H9 (cell line): ENCODE results near the gene PLD3. TPM values are rescaled to one million over a fixed set of nuclear protein-coding genes. Genes with fewer than 3 reads are reported as not detected.
A peak's percentile ranks its signal among the peaks of the same experiment; 100 is the strongest.

Experiments
- DNase-seq: peaks from one replicate; pipeline ENCODE4 v3.0.0-alpha.2; 2017
- H2AFZ ChIP-seq: one replicate; pipeline ENCODE4 v1.6.1; 2013; ENCODE audit warnings: mild to moderate bottlenecking, low read length, control low read depth, moderate library complexity
- H2AK5ac ChIP-seq: 2 replicates; pipeline ENCODE4 v1.6.1; 2013; ENCODE audit warnings: low read length, control low read depth, mixed read lengths; ENCODE audit not compliant: insufficient read length
- H2BK120ac ChIP-seq: one replicate; pipeline ENCODE4 v1.6.1; 2013; ENCODE audit warnings: low read depth, mild to moderate bottlenecking, low read length, control low read depth, inconsistent platforms; ENCODE audit not compliant: poor library complexity, severe bottlenecking
- H2BK12ac ChIP-seq: 2 replicates; pipeline ENCODE4 v1.6.1; 2013; ENCODE audit warnings: low read length, control low read depth, mixed read lengths, low read depth; ENCODE audit not compliant: insufficient read length
- H2BK15ac ChIP-seq: 2 replicates; pipeline ENCODE4 v1.6.1; 2013; ENCODE audit warnings: low read depth, low read length, control low read depth
- H2BK20ac ChIP-seq: one replicate; pipeline ENCODE4 v1.6.1; 2013; ENCODE audit warnings: low read depth, mild to moderate bottlenecking, low read length, control low read depth, inconsistent platforms; ENCODE audit not compliant: poor library complexity, severe bottlenecking
- H2BK5ac ChIP-seq: 2 replicates; pipeline ENCODE4 v1.6.1; 2013; ENCODE audit warnings: low read length, control low read depth, mixed read lengths; ENCODE audit not compliant: insufficient read length
- H3K14ac ChIP-seq: 2 replicates; pipeline ENCODE4 v1.6.1; 2013; ENCODE audit warnings: low read length, control low read depth; ENCODE audit not compliant: insufficient read depth
- H3K18ac ChIP-seq: 2 replicates; pipeline ENCODE4 v1.6.1; 2013; ENCODE audit warnings: low read depth, mild to moderate bottlenecking, mixed read lengths, low read length, control low read depth; ENCODE audit not compliant: insufficient read length
- H3K23ac ChIP-seq: 2 replicates; pipeline ENCODE4 v1.6.1; 2013; ENCODE audit warnings: low read length, control low read depth, mixed read lengths, low read depth; ENCODE audit not compliant: insufficient read length
- H3K23me2 ChIP-seq: 2 replicates; pipeline ENCODE4 v1.6.1; 2013; ENCODE audit warnings: low read depth, mild to moderate bottlenecking, mixed read lengths, low read length, control low read depth; ENCODE audit not compliant: insufficient read length, poor library complexity, severe bottlenecking
- H3K27ac ChIP-seq: 2 replicates; pipeline ENCODE4 v1.5.1; 2013; ENCODE audit warnings: low read length, control low read depth, mixed read lengths, low read depth; ENCODE audit not compliant: insufficient read length
- H3K27me3 ChIP-seq: 2 replicates; pipeline ENCODE4 v1.6.1; 2013; ENCODE audit warnings: low read length, control low read depth, inconsistent platforms; ENCODE audit not compliant: insufficient read depth
- H3K4ac ChIP-seq: 2 replicates; pipeline ENCODE4 v1.6.1; 2013; ENCODE audit warnings: low read depth, mild to moderate bottlenecking, control low read depth, inconsistent platforms, low read length, moderate library complexity
- H3K4me1 ChIP-seq: 2 replicates; pipeline ENCODE4 v1.6.1; 2013; ENCODE audit warnings: low read length, control low read depth, inconsistent platforms; ENCODE audit not compliant: insufficient read depth
- H3K4me2 ChIP-seq: 2 replicates; pipeline ENCODE4 v1.6.1; 2013; ENCODE audit warnings: low read length, control low read depth, mixed read lengths; ENCODE audit not compliant: insufficient read length, insufficient read depth
- H3K56ac ChIP-seq: 2 replicates; pipeline ENCODE4 v1.6.1; 2013; ENCODE audit warnings: low read depth, mild to moderate bottlenecking, mixed read lengths, low read length, control low read depth; ENCODE audit not compliant: insufficient read length
- H3K79me1 ChIP-seq: 2 replicates; pipeline ENCODE4 v1.6.1; 2013; ENCODE audit warnings: low read depth, mild to moderate bottlenecking, moderate library complexity, low read length, control low read depth, inconsistent platforms; ENCODE audit not compliant: insufficient read depth, poor library complexity, severe bottlenecking
- H3K79me2 ChIP-seq: 2 replicates; pipeline ENCODE4 v1.6.1; 2013; ENCODE audit warnings: low read length, control low read depth, inconsistent platforms; ENCODE audit not compliant: insufficient read depth
- H3K9ac ChIP-seq: 2 replicates; pipeline ENCODE4 v1.6.1; 2013; ENCODE audit warnings: low read length, control low read depth, mixed read lengths; ENCODE audit not compliant: insufficient read length; ENCODE audit errors: extremely low read depth
- H3K9me3 ChIP-seq: one replicate; pipeline ENCODE4 v1.6.1; 2013; ENCODE audit warnings: low read depth, low read length, inconsistent platforms; ENCODE audit not compliant: control insufficient read depth
- H3T11ph ChIP-seq: one replicate; pipeline ENCODE4 v1.6.1; 2013; ENCODE audit warnings: mild to moderate bottlenecking, low read length, control low read depth, inconsistent platforms
- H4K20me1 ChIP-seq: one replicate; pipeline ENCODE4 v1.6.1; 2013; ENCODE audit not compliant: control insufficient read depth, insufficient read length, insufficient read depth
- H4K5ac ChIP-seq: 2 replicates; pipeline ENCODE4 v1.6.1; 2013; ENCODE audit warnings: low read depth, mild to moderate bottlenecking, mixed read lengths, low read length, control low read depth; ENCODE audit not compliant: insufficient read length
- H4K8ac ChIP-seq: replicated peaks from 2 replicates; pipeline ENCODE4 v1.6.1; 2013; ENCODE audit warnings: low read length, control low read depth, mixed read lengths, low read depth; ENCODE audit not compliant: insufficient read length
- H4K91ac ChIP-seq: 2 replicates; pipeline ENCODE4 v1.6.1; 2013; ENCODE audit warnings: low read depth, mild to moderate bottlenecking, moderate library complexity, mixed read lengths, low read length, control low read depth; ENCODE audit not compliant: insufficient read length
- H3K27ac Mint-ChIP-seq, 3 experiments: 2 replicates in 2 of 3; 3 replicates in 1 of 3; pipeline ENCODE4 v1.8.0; 2020 to 2021; ENCODE audit warnings: mixed read lengths in 3 of 3, mild to moderate bottlenecking in 1 of 3, moderate library complexity in 1 of 3
- H3K27me3 Mint-ChIP-seq: 2 replicates; pipeline ENCODE4 v1.8.0; 2021; ENCODE audit warnings: low read depth, mild to moderate bottlenecking, moderate library complexity, mixed read lengths
- H3K36me3 Mint-ChIP-seq, 3 experiments: 2 replicates in 2 of 3; 3 replicates in 1 of 3; pipeline ENCODE4 v1.8.0; 2020 to 2021; ENCODE audit warnings: low read depth in 3 of 3, mixed read lengths in 3 of 3; ENCODE audit not compliant: insufficient read depth in 1 of 3
- H3K4me1 Mint-ChIP-seq, 2 experiments: 2 replicates each; pipeline ENCODE4 v1.8.0; 2020; ENCODE audit warnings: mixed read lengths in 2 of 2
- H3K4me3 Mint-ChIP-seq, 2 experiments: 2 replicates in 1 of 2; 3 replicates in 1 of 2; pipeline ENCODE4 v1.8.0; 2020 to 2021; ENCODE audit warnings: mild to moderate bottlenecking in 2 of 2, mixed read lengths in 2 of 2, moderate library complexity in 1 of 2
- H3K9me3 Mint-ChIP-seq, 2 experiments: 2 replicates in 1 of 2; 3 replicates in 1 of 2; pipeline ENCODE4 v1.8.0; 2020; ENCODE audit warnings: mild to moderate bottlenecking in 2 of 2, mixed read lengths in 2 of 2, moderate library complexity in 1 of 2
- WGBS: extraction: QIAGEN DNeasy Blood & Tissue Kit; methylation state at CpG from one replicate; pipeline ENCODE4 v1.1.7; 2013; ENCODE audit warnings: missing lambda C conversion rate, low lambda C conversion rate, mixed read lengths; ENCODE audit not compliant: insufficient read length; ENCODE audit errors: extremely low coverage; 5-methylcytosine and 5-hydroxymethylcytosine counted together
- total RNA-seq: library from RNA; stranded (reverse); gene quantifications from 2 replicates; pipeline ENCODE4 v1.2.1, GENCODE V29; 2021
- TF ChIP-seq, protein P1 (sequence below): fragments of 200-600 bp; sonication (generic); conservative IDR thresholded peaks from 3 replicates; pipeline ENCODE4 v1.8.0; 2021; ENCODE audit warnings: antibody characterized with exemption, mild to moderate bottlenecking

PLD3 gene
- total RNA-seq, 1 experiment from 2014 or later: 194 TPM

DNA sequence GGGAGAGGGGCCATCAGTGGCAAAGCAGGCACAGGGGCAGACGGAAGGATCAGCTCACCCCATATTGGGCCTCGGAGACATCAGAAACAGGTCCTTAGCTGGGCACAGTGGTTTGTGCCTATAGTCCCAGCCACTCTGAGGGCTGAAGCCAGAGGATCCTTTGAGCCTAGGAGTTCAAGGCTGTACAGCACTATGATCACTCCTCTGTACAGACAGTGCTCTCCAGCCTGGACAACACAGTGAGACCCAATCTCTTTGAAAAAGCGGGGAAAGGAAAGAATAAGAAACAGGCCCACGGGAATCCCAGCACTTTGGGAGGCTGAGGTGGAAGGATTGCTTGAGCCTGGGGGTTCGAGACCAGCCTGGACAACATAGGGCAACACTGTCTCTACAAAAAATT, 71.3 kb downstream of the PLD3 start:
- Histone ChIP-seq H2BK15ac (no peak overlapping the region), H3K9ac (no peak overlapping the region), H3K4me1 (no peaks in the 10 kb centered on the region; the same call in 1 of the 2 replicates), H4K20me1 (no peaks in the 10 kb centered on the region), H2BK120ac (no peak overlapping the region), H3K56ac (no peak overlapping the region), H3K4ac (no peak overlapping the region), H4K5ac (no peak overlapping the region), H3K27ac (no peak overlapping the region), H2AK5ac (no peak overlapping the region), H3K9me3 (no peaks in the 10 kb centered on the region), H4K91ac (no peak overlapping the region), H2BK5ac (no peak overlapping the region), H3K4me2 (no peak overlapping the region), H4K8ac (no peak overlapping the region), H3K23me2 (peaks cover 6% of the 10 kb centered on the region), H3K79me2 (no peaks in the 10 kb centered on the region), H2AFZ (no peak overlapping the region), H3K27me3 (no peaks in the 10 kb centered on the region), H3K79me1 (no peaks in the 10 kb centered on the region), H3K23ac (no peak overlapping the region), H3K18ac (no peak overlapping the region), H2BK12ac (no peak overlapping the region), H3T11ph (no peak overlapping the region), H2BK20ac (no peak overlapping the region), H3K14ac (no peak overlapping the region)
- Mint-ChIP-seq H3K27me3 (peaks cover 7% of the 10 kb centered on the region), H3K4me3 (peak overlapping the region in 1 of 2 experiments; percentile 38; a peak in 3 of 5 replicates), H3K4me1 (peaks cover 21 to 30% of the 10 kb centered on the region in 2 experiments), H3K36me3 (peaks cover 0 to 5% (median 4%) of the 10 kb centered on the region in 3 experiments; a peak in 3 of 7 replicates), H3K9me3 (peaks cover 0 to 3% of the 10 kb centered on the region in 2 experiments; a peak in 1 of 5 replicates), H3K27ac (no peak overlapping the region)
- TF ChIP-seq, protein P1, sequence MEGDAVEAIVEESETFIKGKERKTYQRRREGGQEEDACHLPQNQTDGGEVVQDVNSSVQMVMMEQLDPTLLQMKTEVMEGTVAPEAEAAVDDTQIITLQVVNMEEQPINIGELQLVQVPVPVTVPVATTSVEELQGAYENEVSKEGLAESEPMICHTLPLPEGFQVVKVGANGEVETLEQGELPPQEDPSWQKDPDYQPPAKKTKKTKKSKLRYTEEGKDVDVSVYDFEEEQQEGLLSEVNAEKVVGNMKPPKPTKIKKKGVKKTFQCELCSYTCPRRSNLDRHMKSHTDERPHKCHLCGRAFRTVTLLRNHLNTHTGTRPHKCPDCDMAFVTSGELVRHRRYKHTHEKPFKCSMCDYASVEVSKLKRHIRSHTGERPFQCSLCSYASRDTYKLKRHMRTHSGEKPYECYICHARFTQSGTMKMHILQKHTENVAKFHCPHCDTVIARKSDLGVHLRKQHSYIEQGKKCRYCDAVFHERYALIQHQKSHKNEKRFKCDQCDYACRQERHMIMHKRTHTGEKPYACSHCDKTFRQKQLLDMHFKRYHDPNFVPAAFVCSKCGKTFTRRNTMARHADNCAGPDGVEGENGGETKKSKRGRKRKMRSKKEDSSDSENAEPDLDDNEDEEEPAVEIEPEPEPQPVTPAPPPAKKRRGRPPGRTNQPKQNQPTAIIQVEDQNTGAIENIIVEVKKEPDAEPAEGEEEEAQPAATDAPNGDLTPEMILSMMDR: no peak
- DNase-seq: no peak
- no CpG with 5 or more reads among the region's 5 CpGs for WGBS
